Ascending aorta (tissue), 2 donors: ENCODE measurements around the gene METTL1. TPM values are rescaled to one million over a fixed set of nuclear protein-coding genes. Genes with fewer than 3 reads are reported as not detected.
"Not testable (repeated sequence)": the region's sequence is repeated elsewhere in the genome, so short reads cannot be mapped to it uniquely, and the experiment has no call there.

Source experiments
- DNase-seq, 2 donors: peaks; one replicate each; pipeline ENCODE4 v3.0.0-alpha.2; 2019; ENCODE audit warnings: low spot score in 2 of 2
- H3K27ac ChIP-seq, 2 donors: fragments of 200-600 bp; sonication (generic); one replicate each; pipeline ENCODE4 v1.5.1; 2016 to 2017; ENCODE audit warnings: mild to moderate bottlenecking in 1 of 2
- H3K27me3 ChIP-seq: fragments of 200-600 bp; sonication (generic); one replicate; pipeline ENCODE4 v1.5.1; 2017
- H3K36me3 ChIP-seq, 2 donors: fragments of 200-600 bp; sonication (generic); one replicate each; pipeline ENCODE4 v1.5.1; 2016
- H3K4me1 ChIP-seq, 2 donors: fragments of 200-600 bp; sonication (generic); one replicate each; pipeline ENCODE4 v1.5.1; 2016 to 2017; ENCODE audit warnings: mild to moderate bottlenecking in 1 of 2
- H3K4me3 ChIP-seq, 2 donors: fragments of 200-600 bp; sonication (generic); one replicate each; pipeline ENCODE4 v1.5.1; 2016 to 2017; ENCODE audit warnings: mild to moderate bottlenecking in 1 of 2
- H3K9me3 ChIP-seq, 2 donors: fragments of 200-600 bp; sonication (generic); one replicate each; pipeline ENCODE4 v1.5.1; 2016
- CTCF ChIP-seq, 3 experiments: fragments of 200-600 bp in 2 of 3; fragments of 450-650 bp in 1 of 3; sonication (generic) in 2 of 3; IDR thresholded peaks; one replicate each; pipeline ENCODE4 v1.5.1; 2016 to 2019; ENCODE audit warnings: antibody characterized with exemption in 3 of 3, mild to moderate bottlenecking in 1 of 3, moderate library complexity in 1 of 3
- intact Hi-C: fragments of 100-400 bp; cut with DNase I; formaldehyde crosslinking; loops from one replicate; pipeline ENCODE4 v1.15.1; 2023
- total RNA-seq: library from RNA; depleted of rRNA; stranded (reverse); fragments of >200 nt; gene quantifications from one replicate; pipeline ENCODE4 v1.1.0, GENCODE V29; 2016

Gene METTL1
- total RNA-seq, 1 donor from 2014 or later, result 29.8 TPM

- Histone ChIP-seq H3K4me3 (no peak overlapping the region), H3K27me3 (no peaks in the 10 kb centered on the region), H3K9me3 (no peaks in the 10 kb centered on the region), H3K27ac (no peak overlapping the region), H3K4me1 (peaks cover 2 to 15% of the 10 kb centered on the region in 2 donors), H3K36me3 (peaks cover 0 to 13% of the 10 kb centered on the region in 2 donors)
- intact Hi-C loops, result no loop called here
- DNase-seq, result no peak
- no peak for TF ChIP-seq CTCF (IDR thresholded peaks at IDR 0.05)
These were observed 3.1 kb upstream of the METTL1 start for GRCh38 chr12:57775044-57775443.

- H3K27me3 ChIP-seq, H3K27ac ChIP-seq, H3K4me3 ChIP-seq, H3K9me3 ChIP-seq, intact Hi-C loops: not testable (repeated sequence)
- DNase-seq, result peak in 1 of 2 donors; percentile 56
- peaks cover 0 to 12% of the 10 kb centered on the region in 2 donors for H3K36me3 ChIP-seq
- H3K4me1 ChIP-seq, result peaks cover 2 to 15% of the 10 kb centered on the region in 2 donors
These were observed 2.7 kb upstream of the METTL1 start for GRCh38 chr12:57774634-57775033.

GRCh38 chr12:57772429-57773322, 771 bp upstream of the METTL1 start, which contains the start of gene EEF1AKMT3:
Gene EEF1AKMT3, plus strand, starts transcription at chr12:57772614. Its CDS starts 111 bp downstream, at chr12:57772725.
- H3K27ac ChIP-seq, result peak within 1 kb of the TSS; percentile 90 to 94
- H3K4me1 ChIP-seq, result peaks cover 2 to 15% of the 10 kb centered on the region in 2 donors
- TF ChIP-seq CTCF (IDR thresholded peaks at IDR 0.05), result no peak
- H3K4me3 ChIP-seq, result peak within 1 kb of the TSS; percentile 80 to 83
- intact Hi-C loops, result no loop called here
- peak in 1 of 2 donors; percentile 85 for DNase-seq
- peaks cover 0 to 11% of the 10 kb centered on the region in 2 donors for H3K36me3 ChIP-seq
- no peaks in the 10 kb centered on the region for H3K9me3 ChIP-seq
- H3K27me3 ChIP-seq, result no peaks in the 10 kb centered on the region

- TF ChIP-seq CTCF (IDR thresholded peaks at IDR 0.05), result no peak
- Histone ChIP-seq H3K4me1 (peaks cover 2 to 20% of the 10 kb centered on the region in 2 donors), H3K27ac (peak overlapping the region; percentile 90 to 94), H3K27me3 (no peaks in the 10 kb centered on the region), H3K9me3 (no peaks in the 10 kb centered on the region), H3K36me3 (peaks cover 0 to 11% of the 10 kb centered on the region in 2 donors), H3K4me3 (peak overlapping the region; percentile 80 to 83)
- peak; percentile 53 to 93 for DNase-seq
- intact Hi-C loops, result loop anchor here (1.0 kb wide), 1 partner anchor 19 kb away; the partner anchor contains the start of gene CDK4
These were observed 551 bp downstream of the METTL1 start for GRCh38 chr12:57771236-57771872.

- H3K4me3 ChIP-seq, result no peak overlapping the region
- H3K27ac ChIP-seq, result peak overlapping the region; percentile 90 to 94
- H3K36me3 ChIP-seq, result peaks cover 0 to 11% of the 10 kb centered on the region in 2 donors
- H3K27me3 ChIP-seq, result no peaks in the 10 kb centered on the region
- H3K4me1 ChIP-seq, result peaks cover 2 to 27% of the 10 kb centered on the region in 2 donors
- TF ChIP-seq CTCF (IDR thresholded peaks at IDR 0.05), result no peak
- intact Hi-C loops, result loop anchor here (1.0 kb wide), 1 partner anchor 18 kb away; the partner anchor contains the start of gene CDK4
- no peaks in the 10 kb centered on the region for H3K9me3 ChIP-seq
- peak in 1 of 2 donors; percentile 60 for DNase-seq
These were observed 1.2 kb downstream of the METTL1 start for GRCh38 chr12:57770734-57771133.
